ENCODE results near the gene EHBP1L1. TPM values are rescaled to one million over a fixed set of nuclear protein-coding genes. Genes with fewer than 3 reads are reported as not detected.

The EHBP1L1 gene
- polyA plus RNA-seq, 1 donor from 2014 or later, result 18.3 TPM

GRCh38 chr11:65537296-65537597 lies 38.6 kb upstream of the EHBP1L1 start:
- Histone ChIP-seq H3K9me2 (ENCODE audit: insufficient read depth, low read length) (no peaks in the 10 kb centered on the region), H4K20me1 (ENCODE audit: insufficient read depth) (peaks cover 6% of the 10 kb centered on the region), H3K36me3 (ENCODE audit: insufficient read depth, low read length) (no peaks in the 10 kb centered on the region), H2AFZ (ENCODE audit: low read depth, low read length) (no peak overlapping the region), H3K9me3 (ENCODE audit: low read length) (no peaks in the 10 kb centered on the region), H3K27ac (ENCODE audit: low read length) (no peak overlapping the region), H3K79me2 (replicated peaks; ENCODE audit: insufficient read depth, low read length) (no peaks in the 10 kb centered on the region), H3K4me3 (ENCODE audit: low read length) (no peak overlapping the region), H3F3A (ENCODE audit: insufficient read depth, low read length, poor library complexity, severe bottlenecking) (no peaks in the 10 kb centered on the region), H3K9ac (ENCODE audit: low read length) (no peak overlapping the region), H3K27me3 (ENCODE audit: insufficient read depth, low read depth, low read length) (peaks cover 45% of the 10 kb centered on the region), H3K4me2 (ENCODE audit: low read length) (no peak overlapping the region)
- TF ChIP-seq POLR2AphosphoS5 (IDR thresholded peaks at IDR 0.05) (no peak), TAF1 (IDR thresholded peaks at IDR 0.05; ENCODE audit: low read depth) (no peak), SMC3 (conservative IDR thresholded peaks at IDR 0.05; ENCODE audit: poor library complexity) (no peak)
- TF ChIP-seq, protein P1, sequence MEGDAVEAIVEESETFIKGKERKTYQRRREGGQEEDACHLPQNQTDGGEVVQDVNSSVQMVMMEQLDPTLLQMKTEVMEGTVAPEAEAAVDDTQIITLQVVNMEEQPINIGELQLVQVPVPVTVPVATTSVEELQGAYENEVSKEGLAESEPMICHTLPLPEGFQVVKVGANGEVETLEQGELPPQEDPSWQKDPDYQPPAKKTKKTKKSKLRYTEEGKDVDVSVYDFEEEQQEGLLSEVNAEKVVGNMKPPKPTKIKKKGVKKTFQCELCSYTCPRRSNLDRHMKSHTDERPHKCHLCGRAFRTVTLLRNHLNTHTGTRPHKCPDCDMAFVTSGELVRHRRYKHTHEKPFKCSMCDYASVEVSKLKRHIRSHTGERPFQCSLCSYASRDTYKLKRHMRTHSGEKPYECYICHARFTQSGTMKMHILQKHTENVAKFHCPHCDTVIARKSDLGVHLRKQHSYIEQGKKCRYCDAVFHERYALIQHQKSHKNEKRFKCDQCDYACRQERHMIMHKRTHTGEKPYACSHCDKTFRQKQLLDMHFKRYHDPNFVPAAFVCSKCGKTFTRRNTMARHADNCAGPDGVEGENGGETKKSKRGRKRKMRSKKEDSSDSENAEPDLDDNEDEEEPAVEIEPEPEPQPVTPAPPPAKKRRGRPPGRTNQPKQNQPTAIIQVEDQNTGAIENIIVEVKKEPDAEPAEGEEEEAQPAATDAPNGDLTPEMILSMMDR (IDR thresholded peaks at IDR 0.05; ENCODE audit: poor library complexity, severe bottlenecking), result no peak

DNA sequence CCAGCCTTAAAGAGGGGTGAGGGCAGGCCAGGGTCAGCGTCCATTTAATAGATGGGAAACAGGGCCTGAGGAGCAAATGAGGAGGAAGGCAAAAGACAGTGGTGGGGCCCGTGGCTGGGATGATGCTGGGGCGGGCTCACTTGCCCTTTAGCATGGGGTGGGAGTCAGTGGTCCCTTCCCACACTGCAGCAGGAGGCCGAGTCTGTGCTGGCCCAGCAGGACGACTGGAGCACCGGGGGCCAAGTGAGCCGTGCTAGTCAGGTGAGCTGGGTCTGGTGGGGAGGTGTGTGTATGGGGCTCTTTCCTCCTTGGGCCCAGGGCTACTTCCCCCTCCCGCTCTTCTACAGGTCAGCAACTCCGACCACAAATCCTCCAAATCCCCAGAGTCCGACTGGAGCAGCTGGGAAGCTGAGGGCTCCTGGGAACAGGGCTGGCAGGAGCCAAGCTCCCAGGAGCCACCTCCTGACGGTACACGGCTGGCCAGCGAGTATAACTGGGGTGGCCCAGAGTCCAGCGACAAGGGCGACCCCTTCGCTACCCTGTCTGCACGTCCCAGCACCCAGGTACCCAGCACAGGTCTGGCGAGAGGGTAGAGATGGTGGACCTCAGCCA lies 38.1 kb upstream of the EHBP1L1 start:
- TF ChIP-seq MXI1 (conservative IDR thresholded peaks at IDR 0.05; ENCODE audit: poor library complexity, severe bottlenecking), result no peak
- no peak for TF ChIP-seq RAD21 (conservative IDR thresholded peaks at IDR 0.05)
- TF ChIP-seq, protein P2, sequence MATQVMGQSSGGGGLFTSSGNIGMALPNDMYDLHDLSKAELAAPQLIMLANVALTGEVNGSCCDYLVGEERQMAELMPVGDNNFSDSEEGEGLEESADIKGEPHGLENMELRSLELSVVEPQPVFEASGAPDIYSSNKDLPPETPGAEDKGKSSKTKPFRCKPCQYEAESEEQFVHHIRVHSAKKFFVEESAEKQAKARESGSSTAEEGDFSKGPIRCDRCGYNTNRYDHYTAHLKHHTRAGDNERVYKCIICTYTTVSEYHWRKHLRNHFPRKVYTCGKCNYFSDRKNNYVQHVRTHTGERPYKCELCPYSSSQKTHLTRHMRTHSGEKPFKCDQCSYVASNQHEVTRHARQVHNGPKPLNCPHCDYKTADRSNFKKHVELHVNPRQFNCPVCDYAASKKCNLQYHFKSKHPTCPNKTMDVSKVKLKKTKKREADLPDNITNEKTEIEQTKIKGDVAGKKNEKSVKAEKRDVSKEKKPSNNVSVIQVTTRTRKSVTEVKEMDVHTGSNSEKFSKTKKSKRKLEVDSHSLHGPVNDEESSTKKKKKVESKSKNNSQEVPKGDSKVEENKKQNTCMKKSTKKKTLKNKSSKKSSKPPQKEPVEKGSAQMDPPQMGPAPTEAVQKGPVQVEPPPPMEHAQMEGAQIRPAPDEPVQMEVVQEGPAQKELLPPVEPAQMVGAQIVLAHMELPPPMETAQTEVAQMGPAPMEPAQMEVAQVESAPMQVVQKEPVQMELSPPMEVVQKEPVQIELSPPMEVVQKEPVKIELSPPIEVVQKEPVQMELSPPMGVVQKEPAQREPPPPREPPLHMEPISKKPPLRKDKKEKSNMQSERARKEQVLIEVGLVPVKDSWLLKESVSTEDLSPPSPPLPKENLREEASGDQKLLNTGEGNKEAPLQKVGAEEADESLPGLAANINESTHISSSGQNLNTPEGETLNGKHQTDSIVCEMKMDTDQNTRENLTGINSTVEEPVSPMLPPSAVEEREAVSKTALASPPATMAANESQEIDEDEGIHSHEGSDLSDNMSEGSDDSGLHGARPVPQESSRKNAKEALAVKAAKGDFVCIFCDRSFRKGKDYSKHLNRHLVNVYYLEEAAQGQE (IDR thresholded peaks at IDR 0.05; ENCODE audit: borderline replicate concordance), result no peak
- no peak for TF ChIP-seq EZH2 (IDR thresholded peaks at IDR 0.05; ENCODE audit: borderline replicate concordance, insufficient read depth, low read length, poor library complexity, severe bottlenecking)
- no peak for TF ChIP-seq TAF1 (IDR thresholded peaks at IDR 0.05; ENCODE audit: low read depth)
- TF ChIP-seq EP300 (conservative IDR thresholded peaks at IDR 0.05; ENCODE audit: poor library complexity, severe bottlenecking), result no peak
- TF ChIP-seq, protein P1 (IDR thresholded peaks at IDR 0.05; ENCODE audit: poor library complexity, severe bottlenecking), result no peak
- no peak for TF ChIP-seq POLR2AphosphoS5 (IDR thresholded peaks at IDR 0.05)
- no peak for TF ChIP-seq SMC3 (conservative IDR thresholded peaks at IDR 0.05; ENCODE audit: poor library complexity)
- H3K4me2 ChIP-seq (ENCODE audit: low read length), result no peak overlapping the region
- no peak overlapping the region for H3K27ac ChIP-seq (ENCODE audit: low read length)
- H3K27me3 ChIP-seq (ENCODE audit: insufficient read depth, low read depth, low read length), result peaks cover 45% of the 10 kb centered on the region
- no peaks in the 10 kb centered on the region for H3K9me2 ChIP-seq (ENCODE audit: insufficient read depth, low read length)
- peaks cover 6% of the 10 kb centered on the region for H4K20me1 ChIP-seq (ENCODE audit: insufficient read depth)
- H2AFZ ChIP-seq (ENCODE audit: low read depth, low read length), result no peak overlapping the region
- H3K79me2 ChIP-seq (replicated peaks; ENCODE audit: insufficient read depth, low read length), result no peaks in the 10 kb centered on the region
- H3K36me3 ChIP-seq (ENCODE audit: insufficient read depth, low read length), result no peaks in the 10 kb centered on the region
- H3K4me3 ChIP-seq (ENCODE audit: low read length), result no peak overlapping the region
- H3F3A ChIP-seq (ENCODE audit: insufficient read depth, low read length, poor library complexity, severe bottlenecking), result no peaks in the 10 kb centered on the region
- H3K9me3 ChIP-seq (ENCODE audit: low read length), result no peaks in the 10 kb centered on the region
- no peak overlapping the region for H3K9ac ChIP-seq (ENCODE audit: low read length)

Data from neural cell (in vitro differentiated cells).